Measurements from ENCODE around the gene MCM8. TPM values are rescaled to one million over a fixed set of nuclear protein-coding genes. Genes with fewer than 3 reads are reported as not detected.

Gene MCM8
- total and polyA plus RNA-seq, 9 of the 15 experiments (the other 6 are each of a cell fraction or from before 2014, with no cell fraction given): 4.5 to 43.8 (median 25.4) TPM

- TF ChIP-seq RNF2 (IDR thresholded peaks at IDR 0.05): 0 out of 2 replicates have a peak, but pooled peaks have one; percentile 47
- TF ChIP-seq ZEB2 (IDR thresholded peaks at IDR 0.05): peak; percentile 41; the same call in 1 of the 2 replicates
- TF ChIP-seq HMBOX1 (IDR thresholded peaks at IDR 0.05): peak; percentile 80
- peak; percentile 51; the same call in 1 of the 2 replicates for TF ChIP-seq ELF1 (tag; IDR thresholded peaks at IDR 0.05)
- TF ChIP-seq ZNF175 (CRISPR knock-in tag; IDR thresholded peaks at IDR 0.05; ENCODE audit: low read depth): peak; percentile 63; the same call in 1 of the 2 replicates
- TF ChIP-seq KDM1A (IDR thresholded peaks at IDR 0.05): peak; percentile 58 to 63; a peak in 1 of 4 replicates
- TF ChIP-seq TFAP4 (CRISPR knock-in tag; IDR thresholded peaks at IDR 0.05; ENCODE audit: borderline replicate concordance): no peak
- no peak for TF ChIP-seq ZNF644 (tag; IDR thresholded peaks at IDR 0.05; ENCODE audit: low read depth)
- no peak for TF ChIP-seq SMAD1 (IDR thresholded peaks at IDR 0.05; ENCODE audit: low read depth, low read length, partially characterized antibody)
- TF ChIP-seq PBX2 (CRISPR knock-in tag; IDR thresholded peaks at IDR 0.05; ENCODE audit: low read depth): no peak
- peak; percentile 95 for TF ChIP-seq PBX2 (tag; conservative IDR thresholded peaks at IDR 0.05; ENCODE audit: low read depth)
- 0 out of 2 replicates have a peak, but pooled peaks have one; percentile 13 for TF ChIP-seq THRA (IDR thresholded peaks at IDR 0.05)
- no peak for TF ChIP-seq PYGO2 (tag; IDR thresholded peaks at IDR 0.05)
- peak in 1 of 2 experiments; percentile 93; a peak in 2 of 4 replicates for TF ChIP-seq SRF (CRISPR knock-in tag; IDR thresholded peaks at IDR 0.05)
- no peak for TF ChIP-seq ETS2 (tag; IDR thresholded peaks at IDR 0.05; ENCODE audit: borderline replicate concordance, poor library complexity, severe bottlenecking)
- TF ChIP-seq ARID1B (IDR thresholded peaks at IDR 0.05): peak; percentile 74
- peak in 1 of 2 experiments; percentile 42; a peak in 1 of 4 replicates for TF ChIP-seq TBL1XR1 (IDR thresholded peaks at IDR 0.05; ENCODE audit: low read length in 2 of 2)
- TF ChIP-seq CBFA2T3 (IDR thresholded peaks at IDR 0.05): peak; percentile 57; the same call in 1 of the 2 replicates
- TF ChIP-seq CTBP1 (IDR thresholded peaks at IDR 0.05; ENCODE audit: borderline replicate concordance): peak; percentile 19; the same call in 1 of the 2 replicates
- 0 out of 2 replicates have a peak, but pooled peaks have one; percentile 27 for TF ChIP-seq GATA2 (CRISPR knock-in tag; IDR thresholded peaks at IDR 0.05)
- TF ChIP-seq PKNOX1 (IDR thresholded peaks at IDR 0.05): peak; percentile 90
Observed at GRCh38 chr20:6034134-6034969, 83.9 kb downstream of the MCM8 start (continued).
